COLO829 (cell line): ENCODE results near the gene DNAJB13.

Experiments used
- DNase-seq: peaks from one replicate; pipeline ENCODE4 v3.0.0; 2012; ENCODE audit warnings: low spot score

DNAJB13 gene

DNA sequence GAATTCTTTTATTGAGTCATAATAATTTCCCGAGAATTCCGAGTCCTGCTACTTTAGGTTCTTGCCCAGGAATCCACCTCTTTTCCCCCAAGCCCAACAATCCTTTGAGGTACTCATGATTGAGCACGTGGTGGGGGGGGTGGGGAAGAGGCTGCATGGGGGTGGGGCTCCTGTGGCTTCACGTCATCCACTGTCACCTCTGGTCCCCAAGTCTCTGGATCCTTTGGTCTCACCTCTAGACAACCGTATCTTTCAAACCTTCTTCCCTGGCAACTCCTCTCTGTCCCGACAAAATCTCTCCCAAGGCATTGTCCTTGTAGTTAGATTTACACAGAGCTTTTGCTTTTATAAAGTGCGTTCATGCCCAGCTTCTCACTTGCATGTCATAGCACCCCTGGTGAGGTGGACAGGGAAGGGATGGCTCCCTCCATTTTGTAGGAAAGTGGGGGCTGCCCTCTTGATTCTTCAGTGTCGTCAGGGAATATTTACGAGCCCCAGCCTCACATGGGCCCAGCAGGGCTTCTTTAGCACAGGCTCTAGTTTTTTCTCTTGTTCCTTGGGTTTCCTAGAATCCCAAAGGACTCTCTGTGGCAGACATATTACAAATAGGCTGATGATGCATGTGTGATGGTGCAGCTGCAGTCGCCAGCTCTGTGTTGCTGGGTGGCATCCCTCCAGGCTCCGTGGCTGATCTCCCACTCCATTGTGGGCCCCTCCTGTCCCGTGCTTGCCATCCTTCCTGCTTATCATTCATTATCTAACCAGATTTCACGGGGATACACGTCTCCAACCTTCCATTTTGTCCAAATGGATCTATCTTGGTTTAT is 49.7 kb downstream of the DNAJB13 start:
- DNase-seq: no peak

DNA sequence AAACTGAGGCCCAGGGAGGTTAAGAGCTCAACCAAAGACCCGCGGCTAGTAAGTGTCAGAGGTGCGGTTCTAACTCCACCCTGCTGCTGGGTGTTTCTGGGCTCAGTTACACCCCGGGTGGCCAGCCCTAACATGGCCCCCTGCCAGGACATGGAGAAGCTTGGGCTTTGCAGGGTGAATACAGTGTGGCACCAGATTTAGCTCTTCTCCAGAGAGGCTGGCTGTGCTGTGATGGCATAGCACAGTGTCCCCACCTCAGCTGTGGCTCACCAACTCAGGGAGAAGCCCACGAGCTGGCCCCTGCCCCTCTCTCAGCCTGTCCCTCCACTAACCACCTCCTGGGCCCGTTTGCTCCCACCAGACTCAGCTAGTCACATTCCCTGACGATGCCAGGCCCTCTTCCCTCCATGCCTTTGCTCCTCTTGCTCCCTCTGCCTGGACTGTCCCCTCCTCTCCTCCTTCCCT is 51.0 kb downstream of the DNAJB13 start:
- DNase-seq: no peak

DNA sequence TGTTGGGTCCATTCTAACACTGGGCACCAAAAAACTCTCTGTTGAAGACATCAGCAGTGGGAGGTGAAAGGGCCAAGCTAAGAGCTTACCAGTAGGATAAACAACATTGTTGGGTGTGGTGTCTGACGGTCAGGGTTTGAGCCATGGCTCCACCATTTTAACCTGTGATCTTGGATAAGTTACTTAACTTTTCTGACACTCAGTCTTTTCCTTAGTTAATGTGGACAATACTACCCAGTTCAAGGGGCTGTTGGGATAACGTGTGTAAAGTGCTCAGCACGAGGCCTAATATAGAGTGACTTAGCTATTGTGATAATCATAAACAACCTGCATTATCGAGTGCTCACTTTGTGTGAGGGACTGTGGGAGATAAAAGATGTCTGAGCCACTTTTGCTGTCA is 52.0 kb downstream of the DNAJB13 start:
- no peak for DNase-seq

DNA sequence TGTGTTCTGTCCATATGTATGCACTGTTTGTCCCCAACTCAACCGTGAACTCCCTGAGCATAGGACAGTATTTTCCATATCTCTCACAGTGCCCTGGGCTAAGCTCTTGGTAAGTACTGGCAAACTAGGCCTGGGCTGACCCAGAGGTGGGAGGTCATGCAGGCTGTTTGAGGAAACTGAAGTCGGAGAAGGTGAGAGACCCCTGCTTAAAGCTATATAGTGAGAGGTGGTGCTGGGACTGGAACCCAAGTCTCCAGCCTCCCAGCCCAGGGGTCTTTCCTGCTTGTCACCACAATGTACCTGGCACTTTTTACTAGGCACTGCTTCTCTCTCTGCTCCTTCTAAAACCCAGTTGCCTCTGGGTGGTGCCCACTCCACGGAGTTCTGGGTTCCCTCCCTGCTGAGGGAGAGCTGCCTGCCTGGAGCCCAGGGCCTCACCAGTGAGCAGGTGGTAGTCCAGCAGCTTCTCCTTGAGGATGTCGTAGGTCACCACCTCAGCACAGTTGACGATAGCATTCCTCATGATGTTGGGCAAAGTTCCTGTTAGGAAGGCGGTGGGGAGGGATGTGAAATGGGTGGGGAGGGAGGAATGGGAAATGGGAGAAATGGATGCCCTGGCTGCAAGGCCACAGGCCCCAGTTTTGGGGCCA is 53.3 kb downstream of the DNAJB13 start:
- no peak for DNase-seq

DNA sequence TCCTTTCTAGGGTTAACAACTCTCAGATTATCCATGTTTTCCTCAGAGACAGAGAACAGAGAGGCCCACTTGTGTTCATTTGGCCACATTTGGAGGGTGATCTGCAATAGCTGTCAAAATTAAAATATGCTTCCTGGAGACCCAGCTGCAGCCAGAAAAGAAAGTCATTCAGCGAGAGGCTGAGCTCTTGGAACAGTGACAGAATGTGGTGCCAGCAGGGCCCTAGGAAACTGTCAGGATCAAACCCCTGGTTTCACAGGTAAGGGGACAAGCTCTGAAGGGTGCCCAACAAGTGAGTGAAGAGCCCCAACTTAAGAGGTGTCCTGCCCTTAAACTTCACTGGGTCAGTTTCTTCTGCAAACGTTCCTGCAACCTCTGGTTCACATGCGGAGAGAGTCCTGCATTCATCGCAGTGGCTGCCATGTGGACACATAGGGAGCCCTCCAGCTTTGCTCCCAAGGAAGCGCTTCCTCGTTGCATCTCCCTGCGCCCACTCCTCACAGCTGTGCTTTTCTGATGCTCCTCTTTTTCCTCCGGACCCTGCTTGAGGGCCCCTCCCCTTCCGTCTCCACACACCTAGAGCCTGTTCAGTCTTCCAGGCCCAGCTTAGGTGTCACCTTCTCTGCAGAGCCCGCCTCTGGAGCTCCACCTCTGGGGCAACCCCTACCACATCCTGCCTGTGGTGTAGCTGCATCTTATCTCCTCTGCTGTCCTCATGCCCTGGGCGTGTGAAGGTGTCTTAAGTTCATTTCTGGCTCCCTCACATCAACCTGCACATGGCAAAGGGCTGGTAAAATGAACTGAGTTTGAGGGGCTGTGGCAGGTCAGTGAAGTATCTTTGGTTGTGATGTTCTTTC is 54.2 kb downstream of the DNAJB13 start:
- DNase-seq: no peak

DNA sequence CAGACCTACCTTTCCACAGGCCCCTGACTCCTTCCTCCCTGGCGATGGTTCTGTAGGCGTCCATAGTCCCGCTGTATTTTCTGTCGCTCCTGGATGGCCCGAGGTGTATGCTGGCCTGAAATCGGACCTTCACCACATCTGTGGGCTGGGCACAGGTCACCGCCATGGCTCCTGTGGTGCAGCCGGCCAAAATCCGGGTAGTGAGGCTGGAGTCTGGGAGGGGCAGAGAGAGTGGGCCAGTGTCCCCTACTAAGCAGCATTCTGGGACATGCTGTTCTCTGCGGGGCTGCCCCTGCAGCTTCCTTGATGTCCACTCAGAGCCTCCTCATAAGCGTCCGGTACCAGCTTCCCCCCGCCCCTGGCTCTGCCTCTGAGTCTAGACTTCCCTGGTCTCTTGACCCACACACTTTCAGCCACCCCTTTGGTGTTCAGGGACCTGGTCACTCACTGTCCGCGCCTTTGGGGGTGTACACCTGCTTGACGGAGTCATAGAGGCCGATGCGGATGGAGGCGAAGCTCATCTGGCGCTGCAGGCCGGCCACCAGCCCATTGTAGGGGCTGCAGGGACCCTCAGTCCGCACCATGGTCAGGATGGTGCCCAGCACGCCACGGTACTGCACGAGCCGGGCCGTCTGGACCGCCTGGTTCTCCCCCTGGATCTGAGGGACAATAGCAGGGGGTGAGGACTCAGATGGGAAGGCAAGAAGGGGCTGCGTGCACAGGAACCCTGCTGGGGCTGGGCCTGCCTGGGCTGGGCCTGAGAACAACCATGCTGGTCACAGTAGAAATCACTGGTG is 55.1 kb downstream of the DNAJB13 start:
- DNase-seq: no peak

DNA sequence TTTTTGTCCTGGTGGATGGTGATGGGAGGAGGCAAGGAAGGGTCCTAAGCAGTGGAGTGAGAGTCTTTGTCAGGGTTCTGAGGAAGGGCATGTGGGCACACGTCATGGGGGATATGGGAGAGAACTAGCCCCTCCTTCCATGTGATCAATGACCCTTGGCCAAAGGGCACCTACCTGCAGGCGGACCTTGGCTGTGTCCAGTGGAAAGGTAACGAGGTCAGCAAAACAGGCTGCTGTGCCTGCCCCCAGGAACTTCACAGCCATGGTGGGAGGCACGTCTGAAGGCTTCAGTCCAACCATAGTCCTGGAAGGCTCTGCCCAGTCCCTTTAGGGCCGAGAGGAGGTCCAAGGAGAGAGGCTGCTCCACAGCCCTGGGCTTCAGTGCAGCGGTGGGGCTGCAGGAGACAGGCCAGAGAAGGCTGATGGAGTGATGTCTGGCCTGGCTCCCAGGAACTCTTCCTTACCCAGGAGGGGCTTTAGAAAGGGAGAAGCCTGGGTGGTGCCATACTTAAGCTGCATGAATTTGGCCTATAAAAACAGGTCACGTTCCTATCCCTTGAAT is 56.0 kb downstream of the DNAJB13 start:
- no peak for DNase-seq

DNA sequence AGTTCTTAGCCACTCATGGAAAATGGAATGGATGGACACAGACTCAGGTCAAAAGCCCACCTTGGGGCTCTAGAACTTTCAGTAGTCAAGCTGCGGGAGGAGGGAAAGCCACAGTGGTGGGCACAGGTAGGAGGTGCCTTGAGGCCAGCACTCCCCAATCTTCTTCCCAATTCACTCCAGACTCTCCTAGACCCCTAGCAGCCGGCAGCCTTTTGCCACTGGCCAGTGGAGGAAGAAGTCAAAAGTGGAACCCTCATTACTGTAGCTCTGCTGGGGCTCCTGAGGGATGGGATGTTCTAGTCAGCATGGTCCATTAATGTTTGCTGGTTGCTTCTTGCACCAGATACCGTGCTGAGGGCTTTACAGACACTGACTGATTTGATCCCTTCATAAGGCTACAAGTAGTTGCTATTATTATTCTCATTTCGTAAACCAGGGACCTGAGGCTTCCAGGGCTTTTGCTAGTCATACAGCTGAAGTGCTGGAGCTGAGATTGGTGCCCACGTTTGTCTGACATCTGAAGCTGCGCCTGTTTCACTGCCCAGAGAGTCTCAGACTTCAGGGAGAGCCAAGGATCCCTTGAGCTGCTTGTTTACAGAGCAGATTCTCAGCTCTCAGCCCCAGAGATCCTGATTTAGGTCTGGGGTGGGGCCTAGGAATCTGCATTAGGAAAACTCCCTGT is 57.0 kb downstream of the DNAJB13 start:
- no peak for DNase-seq

DNA sequence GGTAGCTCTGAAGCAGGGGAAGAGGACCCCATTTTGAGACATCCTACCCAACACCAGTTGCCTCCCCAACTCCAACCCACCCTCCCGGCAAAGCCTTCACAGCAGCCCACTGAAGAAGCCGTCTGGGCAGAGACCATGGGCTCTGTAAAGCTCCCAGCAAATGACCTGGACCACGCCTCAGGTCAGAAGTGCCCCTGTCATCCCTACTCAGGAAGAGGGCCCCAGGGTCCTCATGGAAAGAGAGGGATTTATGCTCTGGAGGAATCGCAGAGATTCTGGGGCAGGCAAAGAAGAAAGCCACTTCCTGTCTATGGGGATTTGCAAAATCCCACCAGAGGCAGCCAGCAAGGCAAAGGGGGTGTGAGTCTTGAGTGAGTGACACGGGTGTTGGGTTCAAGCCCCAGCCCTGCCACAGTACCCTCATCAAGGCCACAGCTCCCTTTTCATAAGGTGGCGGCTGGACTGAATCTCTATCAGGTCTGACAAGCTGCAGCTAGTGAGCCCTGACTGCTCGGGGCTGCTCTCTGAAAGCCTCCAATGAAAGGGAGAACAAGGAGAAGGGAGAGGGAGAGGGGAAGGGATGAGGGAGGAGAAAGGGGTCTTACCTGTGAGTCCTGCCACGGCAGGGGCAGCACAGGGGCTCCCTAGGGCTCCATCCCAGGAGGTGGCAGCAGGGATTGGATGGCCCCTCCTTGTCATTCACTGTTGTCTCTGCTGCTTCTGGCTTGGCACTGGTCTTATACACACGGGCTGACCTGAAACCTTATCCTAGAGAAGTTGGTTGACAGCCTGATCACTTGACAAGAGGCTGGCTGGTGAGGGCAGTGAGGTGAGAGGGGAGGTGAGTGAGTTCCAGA is 57.8 kb downstream of the DNAJB13 start, which contains the start of gene UCP3:
Gene UCP3 (minus strand): TSS at position 713 of the 857 bp plus-strand sequence. CDS start 2,043 bp downstream, outside the sequence.
- no peak for DNase-seq

DNA sequence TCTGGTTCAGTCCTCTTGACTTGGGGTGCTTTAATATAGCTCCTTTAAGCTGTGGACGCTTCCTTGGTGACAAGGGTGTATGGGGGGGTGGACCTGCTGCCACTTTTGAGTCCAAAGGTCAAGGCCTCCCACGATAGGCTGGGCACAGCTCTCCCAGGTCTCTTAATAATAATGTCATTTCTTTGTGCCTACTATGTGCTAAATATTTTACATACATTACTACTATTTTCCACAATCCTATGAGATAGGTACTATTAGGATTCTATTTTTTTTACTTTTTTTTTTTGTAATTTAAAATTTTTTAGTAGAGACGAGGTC is 58.4 kb downstream of the DNAJB13 start:
- no peak for DNase-seq

DNA sequence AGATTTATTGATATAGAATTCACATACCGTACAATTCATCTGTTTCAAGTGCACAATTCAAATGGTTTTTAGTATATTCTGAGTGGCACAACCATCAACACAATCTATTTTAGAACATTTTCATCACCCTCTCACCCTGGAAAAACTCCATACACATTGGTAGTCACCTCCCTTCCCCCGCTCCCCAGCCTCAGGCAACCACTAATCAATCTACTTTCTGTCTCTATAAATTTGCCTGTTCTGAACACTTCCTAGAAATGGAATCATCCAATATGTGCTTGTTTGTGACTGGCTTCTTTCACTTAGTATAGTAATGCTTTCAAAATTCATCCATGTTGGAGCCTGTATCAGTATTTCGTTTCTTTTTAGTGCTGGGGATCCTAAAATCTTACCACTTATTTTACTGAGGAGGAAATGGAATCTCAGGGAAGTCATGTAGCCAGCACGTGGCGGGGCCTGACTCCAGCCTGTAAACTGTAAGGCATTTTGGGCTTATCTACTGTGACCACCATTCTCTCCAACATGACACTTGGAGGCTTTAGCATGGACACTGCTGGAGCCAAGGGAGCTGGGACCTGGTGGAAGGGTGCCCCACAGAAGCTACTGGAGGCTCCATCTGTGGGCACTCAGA is 59.0 kb downstream of the DNAJB13 start:
- no peak for DNase-seq

DNA sequence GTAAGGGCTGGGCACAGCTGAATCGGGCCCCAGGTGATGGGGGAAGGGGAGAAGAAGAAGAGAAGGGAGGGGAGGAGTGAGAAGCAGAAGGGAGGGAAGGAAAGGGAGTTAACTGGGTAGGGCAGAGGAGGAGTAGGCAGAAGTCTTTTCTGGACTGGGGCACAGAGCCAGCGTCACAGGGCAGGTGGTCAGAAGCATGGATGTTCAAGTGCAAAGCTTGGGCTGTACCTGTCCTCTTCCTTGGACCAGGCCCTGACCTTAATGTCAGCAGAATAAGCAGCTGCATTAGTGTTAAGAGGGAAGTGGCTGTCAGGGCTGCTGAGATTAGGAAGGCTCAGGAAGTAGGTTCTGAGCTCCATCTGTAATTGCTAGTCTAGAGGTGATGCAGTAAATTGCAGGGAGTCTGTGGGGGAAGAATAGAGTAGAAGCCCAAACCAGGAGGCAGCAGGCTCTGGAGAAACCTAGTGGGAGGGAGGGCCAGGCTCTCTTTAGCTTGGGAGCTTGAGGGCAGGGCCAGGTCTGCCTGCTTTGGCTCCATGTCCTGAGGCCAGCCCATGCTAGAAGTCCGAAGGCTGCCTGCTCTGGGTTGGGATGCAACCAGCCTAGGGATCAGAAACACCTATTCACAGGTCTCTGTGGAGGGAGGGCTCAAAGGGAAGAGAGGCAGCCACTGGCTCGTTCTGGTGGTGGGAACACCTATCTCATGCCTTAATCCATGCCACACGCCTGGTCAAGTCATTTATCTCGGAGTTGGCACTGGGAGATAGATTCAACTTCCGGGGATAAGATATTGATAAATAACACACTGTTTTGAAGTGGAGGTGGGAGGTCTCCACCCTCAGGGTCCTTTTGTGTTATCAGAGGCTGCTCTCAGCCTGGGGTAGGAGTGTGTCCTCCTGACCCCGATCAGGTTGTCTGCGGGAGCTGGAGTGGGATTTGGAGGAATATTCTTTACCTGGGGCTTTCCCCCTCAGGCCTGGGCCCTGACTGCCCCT is 59.8 kb downstream of the DNAJB13 start:
- DNase-seq: no peak

DNA sequence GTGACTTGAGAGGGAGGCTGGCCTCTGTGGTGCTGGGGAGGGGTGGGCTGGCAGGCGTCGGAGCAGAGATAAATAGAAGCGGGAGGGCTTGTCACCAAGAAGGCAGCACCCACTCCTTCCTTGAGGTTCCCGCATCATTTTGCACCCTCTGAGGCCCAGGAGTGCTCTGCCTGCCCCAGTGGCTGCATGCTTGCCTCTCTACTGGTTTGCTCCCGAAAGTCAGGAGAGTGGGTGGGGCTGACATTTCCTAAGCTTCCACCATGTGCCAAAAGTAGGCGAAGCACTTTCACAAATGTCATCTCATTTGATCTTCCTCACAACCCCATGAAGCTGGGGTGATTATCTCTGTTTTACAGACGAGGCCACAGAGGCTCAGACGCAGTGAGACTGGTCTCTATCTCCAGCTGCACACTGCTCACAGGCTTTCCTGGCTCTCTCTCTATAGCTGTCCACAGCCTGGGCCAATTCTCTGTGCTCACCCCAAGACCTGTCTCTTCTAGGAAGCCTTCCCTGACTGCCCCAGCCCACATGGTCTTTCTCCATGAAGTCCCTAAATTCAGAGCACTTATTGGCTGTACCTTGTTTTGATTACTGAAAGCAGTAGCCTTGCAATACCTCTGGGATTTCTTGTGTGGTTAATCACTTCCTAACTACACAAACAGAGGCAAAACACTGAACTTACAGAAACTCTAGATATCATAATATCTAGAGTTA is 60.7 kb downstream of the DNAJB13 start:
- DNase-seq: no peak

DNA sequence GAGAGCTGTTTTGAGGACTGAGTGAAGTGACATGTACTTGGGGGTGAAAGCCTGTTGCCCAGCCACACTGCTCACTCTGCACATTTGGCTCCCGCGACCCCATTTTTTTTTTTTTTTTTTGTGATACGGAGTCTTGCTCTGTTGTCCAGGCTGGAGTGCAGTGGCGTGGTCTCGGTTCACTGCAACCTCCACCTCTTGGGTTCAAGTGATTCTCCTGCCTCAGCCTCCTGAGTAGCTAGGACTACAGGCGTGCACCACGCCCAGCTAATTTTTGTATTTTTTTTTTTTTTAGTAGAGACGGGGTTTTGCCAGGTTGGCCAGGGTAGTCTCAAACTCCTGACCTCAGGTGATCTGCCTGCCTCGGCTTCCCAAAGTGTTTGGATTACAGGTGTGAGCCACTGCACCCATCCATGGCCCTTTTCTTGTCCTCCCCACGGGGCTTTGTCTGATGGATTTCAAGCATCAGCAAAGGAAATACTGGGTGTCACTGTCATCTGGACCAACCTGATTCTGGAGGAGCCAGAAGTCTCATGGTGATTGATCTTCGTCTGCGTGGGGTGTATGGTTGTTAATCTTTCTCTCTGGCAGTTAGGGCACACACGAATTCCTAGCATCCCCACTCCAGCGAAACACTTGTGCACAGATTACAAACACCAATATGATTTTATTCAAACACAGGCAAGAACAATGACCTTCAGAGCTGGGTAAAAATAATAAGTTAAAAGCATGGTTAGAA is 61.4 kb downstream of the DNAJB13 start:
- DNase-seq: no peak

DNA sequence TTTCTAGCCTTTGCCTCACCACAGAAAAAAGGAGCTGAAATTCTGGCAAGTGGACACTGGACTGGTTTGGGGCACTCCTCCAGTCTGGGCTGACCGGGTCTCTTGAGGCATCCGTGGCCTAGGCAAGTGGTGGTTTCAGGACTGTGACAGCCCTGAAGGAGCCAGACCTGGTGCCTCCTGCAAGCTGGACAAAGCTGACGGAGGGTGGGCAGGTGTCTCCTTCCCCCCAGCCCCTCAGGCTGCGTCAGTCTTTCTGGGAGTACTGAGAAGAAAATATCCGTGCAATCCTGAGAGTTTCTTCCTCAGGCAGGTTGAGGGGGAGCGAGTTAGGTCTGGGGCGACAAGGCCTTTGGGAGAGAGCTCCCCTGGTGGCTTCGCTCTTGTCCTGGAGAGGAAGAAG is 62.3 kb downstream of the DNAJB13 start:
- no peak for DNase-seq

DNA sequence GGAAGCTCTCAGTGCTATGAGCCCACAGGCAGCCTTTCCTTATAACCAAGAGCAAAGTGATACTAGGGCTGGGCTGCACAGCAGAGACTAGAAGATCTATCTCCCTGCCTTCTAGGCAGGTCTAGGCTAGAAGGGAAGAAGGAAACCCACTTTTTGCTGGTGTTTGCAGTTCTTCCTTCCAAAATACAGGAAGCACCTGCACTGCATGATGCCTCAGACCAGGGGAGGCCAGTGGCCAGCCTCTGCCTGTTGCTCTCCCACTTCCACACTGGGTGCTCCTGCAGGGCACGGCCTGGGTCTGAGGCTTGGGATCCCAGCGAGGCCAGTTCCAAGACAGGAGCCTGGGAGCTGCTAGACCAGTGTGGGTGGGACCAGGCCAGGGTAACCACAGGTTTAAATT is 64.1 kb downstream of the DNAJB13 start:
- no peak for DNase-seq
